Measurements from ENCODE around the gene ZNF436.

ZNF436 gene

GRCh38 chr1:23356471-23357137, 13.0 kb downstream of the ZNF436 start:
- DNase-seq (ENCODE audit: insufficient read length, low spot score) (no peak), FAIRE-seq (no peak)
- TF ChIP-seq POU2F2 (IDR thresholded peaks at IDR 0.05; ENCODE audit: low read depth, low read length) (no peak), POLR2AphosphoS5 (IDR thresholded peaks at IDR 0.05; ENCODE audit: low read depth, low read length) (no peak), PAX5 (IDR thresholded peaks at IDR 0.05; ENCODE audit: insufficient read depth, low read length, severe bottlenecking) (no peak), POLR2A (IDR thresholded peaks at IDR 0.05; ENCODE audit: low read depth, low read length) (no peak), TAF1 (IDR thresholded peaks at IDR 0.05; ENCODE audit: low read depth, low read length) (no peak), SPI1 (IDR thresholded peaks at IDR 0.05; ENCODE audit: low read depth, low read length) (no peak)

GRCh38 chr1:23354245-23354644, 15.4 kb downstream of the ZNF436 start:
- FAIRE-seq (no peak), DNase-seq (ENCODE audit: insufficient read length, low spot score) (no peak)
- no peak for TF ChIP-seq POLR2A (IDR thresholded peaks at IDR 0.05; ENCODE audit: low read depth, low read length)
- no peak for TF ChIP-seq SPI1 (IDR thresholded peaks at IDR 0.05; ENCODE audit: low read depth, low read length)
- TF ChIP-seq PAX5 (IDR thresholded peaks at IDR 0.05; ENCODE audit: insufficient read depth, low read length, severe bottlenecking): no peak
- no peak for TF ChIP-seq POLR2AphosphoS5 (IDR thresholded peaks at IDR 0.05; ENCODE audit: low read depth, low read length)
- TF ChIP-seq POU2F2 (IDR thresholded peaks at IDR 0.05; ENCODE audit: low read depth, low read length): no peak
- no peak for TF ChIP-seq TAF1 (IDR thresholded peaks at IDR 0.05; ENCODE audit: low read depth, low read length)

- TF ChIP-seq TAF1 (IDR thresholded peaks at IDR 0.05; ENCODE audit: low read depth, low read length) (no peak), PAX5 (IDR thresholded peaks at IDR 0.05; ENCODE audit: insufficient read depth, low read length, severe bottlenecking) (no peak), POLR2A (IDR thresholded peaks at IDR 0.05; ENCODE audit: low read depth, low read length) (no peak), POU2F2 (IDR thresholded peaks at IDR 0.05; ENCODE audit: low read depth, low read length) (no peak), POLR2AphosphoS5 (IDR thresholded peaks at IDR 0.05; ENCODE audit: low read depth, low read length) (no peak), SPI1 (IDR thresholded peaks at IDR 0.05; ENCODE audit: low read depth, low read length) (no peak)
- FAIRE-seq (no peak), DNase-seq (ENCODE audit: insufficient read length, low spot score) (no peak)
Observed at GRCh38 chr1:23352096-23352695, 17.4 kb downstream of the ZNF436 start.

- FAIRE-seq (no peak), DNase-seq (ENCODE audit: insufficient read length, low spot score) (no peak)
- TF ChIP-seq TAF1 (IDR thresholded peaks at IDR 0.05; ENCODE audit: low read depth, low read length) (no peak), SPI1 (IDR thresholded peaks at IDR 0.05; ENCODE audit: low read depth, low read length) (no peak), POU2F2 (IDR thresholded peaks at IDR 0.05; ENCODE audit: low read depth, low read length) (no peak), POLR2AphosphoS5 (IDR thresholded peaks at IDR 0.05; ENCODE audit: low read depth, low read length) (no peak), POLR2A (IDR thresholded peaks at IDR 0.05; ENCODE audit: low read depth, low read length) (no peak), PAX5 (IDR thresholded peaks at IDR 0.05; ENCODE audit: insufficient read depth, low read length, severe bottlenecking) (no peak)
Observed at GRCh38 chr1:23345920-23346319, 23.7 kb downstream of the ZNF436 start.

GRCh38 chr1:23344987-23345472, 24.6 kb downstream of the ZNF436 start:
- DNase-seq (ENCODE audit: insufficient read length, low spot score) (peak; percentile 14), FAIRE-seq (no peak)
- TF ChIP-seq POU2F2 (IDR thresholded peaks at IDR 0.05; ENCODE audit: low read depth, low read length) (no peak), PAX5 (IDR thresholded peaks at IDR 0.05; ENCODE audit: insufficient read depth, low read length, severe bottlenecking) (no peak), TAF1 (IDR thresholded peaks at IDR 0.05; ENCODE audit: low read depth, low read length) (no peak), POLR2A (IDR thresholded peaks at IDR 0.05; ENCODE audit: low read depth, low read length) (no peak), SPI1 (IDR thresholded peaks at IDR 0.05; ENCODE audit: low read depth, low read length) (no peak), POLR2AphosphoS5 (IDR thresholded peaks at IDR 0.05; ENCODE audit: low read depth, low read length) (no peak)

GRCh38 chr1:23344111-23344986, 25.3 kb downstream of the ZNF436 start, which contains the start of gene HNRNPR:
HNRNPR (minus strand) TSS chr1:23344284; CDS start chr1:23341008, 3,276 bp downstream.
- TF ChIP-seq POLR2AphosphoS5 (IDR thresholded peaks at IDR 0.05; ENCODE audit: low read depth, low read length) (peak; percentile 87), TAF1 (IDR thresholded peaks at IDR 0.05; ENCODE audit: low read depth, low read length) (peak; percentile 80), POLR2A (IDR thresholded peaks at IDR 0.05; ENCODE audit: low read depth, low read length) (peak; percentile 86), POU2F2 (IDR thresholded peaks at IDR 0.05; ENCODE audit: low read depth, low read length) (peak; percentile 35; the same call in 1 of the 2 replicates), SPI1 (IDR thresholded peaks at IDR 0.05; ENCODE audit: low read depth, low read length) (no peak)
- DNase-seq (ENCODE audit: insufficient read length, low spot score) (peak; percentile 98), FAIRE-seq (peak; percentile 96)

- FAIRE-seq (no peak), DNase-seq (ENCODE audit: insufficient read length, low spot score) (no peak)
Observed at GRCh38 chr1:23343221-23344110, 26.2 kb downstream of the ZNF436 start.

More at GRCh38 chr1:23343221-23344110, 26.2 kb downstream of the ZNF436 start:
- TF ChIP-seq POLR2AphosphoS5 (IDR thresholded peaks at IDR 0.05; ENCODE audit: low read depth, low read length): no peak
- TF ChIP-seq PAX5 (IDR thresholded peaks at IDR 0.05; ENCODE audit: insufficient read depth, low read length, severe bottlenecking): no peak
- no peak for TF ChIP-seq POU2F2 (IDR thresholded peaks at IDR 0.05; ENCODE audit: low read depth, low read length)
- TF ChIP-seq POLR2A (IDR thresholded peaks at IDR 0.05; ENCODE audit: low read depth, low read length): no peak
- no peak for TF ChIP-seq TAF1 (IDR thresholded peaks at IDR 0.05; ENCODE audit: low read depth, low read length)
- no peak for TF ChIP-seq SPI1 (IDR thresholded peaks at IDR 0.05; ENCODE audit: low read depth, low read length)

All from GM12891 (cell line).